Nephron (organoid): ENCODE data around the gene TLR2.

Experiments used
- H3K27ac Mint-ChIP-seq, 3 experiments: 2 replicates each; pipeline ENCODE4 v1.8.0; 2020; ENCODE audit warnings: mixed read lengths in 3 of 3, mild to moderate bottlenecking in 2 of 3, moderate library complexity in 1 of 3
- H3K27me3 Mint-ChIP-seq: 2 replicates; pipeline ENCODE4 v1.8.0; 2021; ENCODE audit warnings: low read depth, mild to moderate bottlenecking, moderate library complexity, mixed read lengths
- H3K36me3 Mint-ChIP-seq: 2 replicates; pipeline ENCODE4 v1.8.0; 2020; ENCODE audit warnings: low read depth, mixed read lengths
- H3K4me1 Mint-ChIP-seq: 2 replicates; pipeline ENCODE4 v1.8.0; 2020; ENCODE audit warnings: mixed read lengths
- H3K4me3 Mint-ChIP-seq, 3 experiments: 2 replicates each; pipeline ENCODE4 v1.8.0; 2020; ENCODE audit warnings: mild to moderate bottlenecking in 3 of 3, mixed read lengths in 3 of 3, moderate library complexity in 2 of 3
- H3K9me3 Mint-ChIP-seq: 2 replicates; pipeline ENCODE4 v1.8.0; 2020; ENCODE audit warnings: mixed read lengths
- TF ChIP-seq, protein P1 (sequence below), 3 experiments: fragments of 200-600 bp; sonication (generic); IDR thresholded peaks; one replicate each; pipeline ENCODE4 v1.5.0; 2021; ENCODE audit warnings: antibody characterized with exemption in 3 of 3; ENCODE audit not compliant: unreplicated experiment in 3 of 3

Gene TLR2

GRCh38 chr4:153652051-153652784 lies 31.9 kb upstream of the TLR2 start:
- Mint-ChIP-seq H3K36me3 (no peaks in the 10 kb centered on the region), H3K27ac (no peak overlapping the region), H3K4me3 (no peak overlapping the region), H3K9me3 (no peaks in the 10 kb centered on the region), H3K27me3 (peaks cover 8% of the 10 kb centered on the region), H3K4me1 (no peaks in the 10 kb centered on the region)
- TF ChIP-seq, protein P1, sequence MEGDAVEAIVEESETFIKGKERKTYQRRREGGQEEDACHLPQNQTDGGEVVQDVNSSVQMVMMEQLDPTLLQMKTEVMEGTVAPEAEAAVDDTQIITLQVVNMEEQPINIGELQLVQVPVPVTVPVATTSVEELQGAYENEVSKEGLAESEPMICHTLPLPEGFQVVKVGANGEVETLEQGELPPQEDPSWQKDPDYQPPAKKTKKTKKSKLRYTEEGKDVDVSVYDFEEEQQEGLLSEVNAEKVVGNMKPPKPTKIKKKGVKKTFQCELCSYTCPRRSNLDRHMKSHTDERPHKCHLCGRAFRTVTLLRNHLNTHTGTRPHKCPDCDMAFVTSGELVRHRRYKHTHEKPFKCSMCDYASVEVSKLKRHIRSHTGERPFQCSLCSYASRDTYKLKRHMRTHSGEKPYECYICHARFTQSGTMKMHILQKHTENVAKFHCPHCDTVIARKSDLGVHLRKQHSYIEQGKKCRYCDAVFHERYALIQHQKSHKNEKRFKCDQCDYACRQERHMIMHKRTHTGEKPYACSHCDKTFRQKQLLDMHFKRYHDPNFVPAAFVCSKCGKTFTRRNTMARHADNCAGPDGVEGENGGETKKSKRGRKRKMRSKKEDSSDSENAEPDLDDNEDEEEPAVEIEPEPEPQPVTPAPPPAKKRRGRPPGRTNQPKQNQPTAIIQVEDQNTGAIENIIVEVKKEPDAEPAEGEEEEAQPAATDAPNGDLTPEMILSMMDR (IDR thresholded peaks at IDR 0.05; ENCODE audit: unreplicated experiment in 3 of 3) = no peak

GRCh38 chr4:153655002-153655541 lies 29.0 kb upstream of the TLR2 start:
- Mint-ChIP-seq H3K27ac (no peak overlapping the region), H3K36me3 (no peaks in the 10 kb centered on the region), H3K27me3 (peaks cover 8% of the 10 kb centered on the region), H3K9me3 (no peaks in the 10 kb centered on the region), H3K4me1 (no peaks in the 10 kb centered on the region), H3K4me3 (no peak overlapping the region)
- TF ChIP-seq, protein P1 (IDR thresholded peaks at IDR 0.05; ENCODE audit: unreplicated experiment in 3 of 3) = no peak

GRCh38 chr4:153655928-153656327 lies 28.2 kb upstream of the TLR2 start:
- no peaks in the 10 kb centered on the region for H3K9me3 Mint-ChIP-seq
- no peaks in the 10 kb centered on the region for H3K4me1 Mint-ChIP-seq
- no peaks in the 10 kb centered on the region for H3K36me3 Mint-ChIP-seq
- no peak overlapping the region for H3K4me3 Mint-ChIP-seq
- TF ChIP-seq, protein P1 (IDR thresholded peaks at IDR 0.05; ENCODE audit: unreplicated experiment in 3 of 3) = no peak
- H3K27ac Mint-ChIP-seq = no peak overlapping the region
- peaks cover 8% of the 10 kb centered on the region for H3K27me3 Mint-ChIP-seq

DNA sequence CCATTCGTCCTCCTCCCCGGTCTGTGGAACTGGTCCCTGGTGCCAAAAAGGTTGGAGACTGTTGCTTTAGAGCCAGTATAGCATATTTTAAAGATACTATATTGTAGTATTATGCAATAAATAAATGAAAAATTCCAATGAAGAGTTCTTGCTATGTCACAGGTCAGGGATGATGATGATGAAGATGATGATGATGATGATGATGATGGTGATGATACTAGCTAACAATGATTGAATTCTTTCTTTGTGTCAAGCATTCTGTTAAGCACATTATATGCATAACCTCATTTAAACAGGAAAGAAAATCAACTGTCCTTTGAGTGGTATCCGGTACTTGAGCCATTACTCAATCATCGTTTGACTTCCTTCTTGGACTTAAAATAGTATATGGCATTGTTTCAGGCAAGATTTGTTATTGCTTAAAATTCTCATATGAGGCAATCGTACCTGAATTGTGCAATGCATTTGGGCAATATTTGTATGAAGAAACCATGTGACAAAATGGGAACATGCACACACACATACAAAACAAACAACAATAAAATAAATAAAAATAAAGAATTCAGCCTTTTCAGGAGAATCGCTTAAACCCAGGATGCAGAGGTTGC lies 22.8 kb upstream of the TLR2 start:
- Mint-ChIP-seq H3K27ac (no peak overlapping the region), H3K27me3 (peaks cover 3% of the 10 kb centered on the region), H3K4me1 (no peaks in the 10 kb centered on the region), H3K9me3 (peaks cover 19% of the 10 kb centered on the region), H3K36me3 (peaks cover 4% of the 10 kb centered on the region), H3K4me3 (no peak overlapping the region)
- TF ChIP-seq, protein P1 (IDR thresholded peaks at IDR 0.05; ENCODE audit: unreplicated experiment in 3 of 3) = no peak

DNA sequence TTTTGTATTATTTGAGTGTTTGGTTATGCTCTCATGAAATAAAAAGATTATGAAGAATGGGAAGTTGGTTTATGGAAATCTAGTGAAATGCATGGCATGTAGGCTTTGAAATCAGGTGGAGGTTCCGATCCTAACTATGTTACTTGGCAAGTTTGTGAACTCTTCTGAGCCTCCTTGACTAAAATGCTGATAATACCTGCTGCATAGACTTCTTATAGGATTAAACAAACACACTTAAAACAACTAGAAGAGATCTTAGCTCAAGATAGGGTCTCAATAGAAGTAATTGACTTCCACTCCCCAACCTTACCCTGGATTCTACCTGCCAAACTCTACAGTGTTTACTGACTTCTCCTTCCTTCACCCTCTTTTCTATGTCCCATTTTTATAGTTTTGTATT lies 22.2 kb upstream of the TLR2 start:
- Mint-ChIP-seq H3K4me3 (no peak overlapping the region), H3K4me1 (no peaks in the 10 kb centered on the region), H3K27me3 (peaks cover 3% of the 10 kb centered on the region), H3K27ac (no peak overlapping the region), H3K36me3 (peaks cover 4% of the 10 kb centered on the region), H3K9me3 (peaks cover 19% of the 10 kb centered on the region)
- TF ChIP-seq, protein P1 (IDR thresholded peaks at IDR 0.05; ENCODE audit: unreplicated experiment in 3 of 3) = no peak
